Urinary bladder (tissue), 4 donors: Measurements from ENCODE around the gene GNAL. TPM values are rescaled to one million over a fixed set of nuclear protein-coding genes. Genes with fewer than 3 reads are reported as not detected.
"Not testable (repeated sequence)": the region's sequence is repeated elsewhere in the genome, so short reads cannot be mapped to it uniquely, and the experiment has no call there.

Source experiments
- DNase-seq: peaks from one replicate; pipeline ENCODE4 v3.0.0-alpha.2; 2015; ENCODE audit errors: extremely low spot score
- H3K27ac ChIP-seq: one replicate; pipeline ENCODE4 v1.5.1; 2013; ENCODE audit warnings: low read depth, mild to moderate bottlenecking, moderate library complexity
- H3K36me3 ChIP-seq: one replicate; pipeline ENCODE4 v1.6.1; 2013; ENCODE audit warnings: mild to moderate bottlenecking, moderate library complexity; ENCODE audit not compliant: insufficient read depth
- H3K4me1 ChIP-seq: one replicate; pipeline ENCODE4 v1.6.1; 2013; ENCODE audit warnings: mild to moderate bottlenecking, moderate library complexity; ENCODE audit not compliant: insufficient read depth
- H3K4me3 ChIP-seq: one replicate; pipeline ENCODE4 v1.5.1; 2013; ENCODE audit warnings: low read depth, low read length
- WGBS: extraction: QIAGEN DNeasy Blood & Tissue Kit; methylation state at CpG from one replicate; pipeline ENCODE4 v1.1.7; 2013; 5-methylcytosine and 5-hydroxymethylcytosine counted together
- polyA plus RNA-seq: library from polyadenylated mRNA; stranded (reverse); fragments of 200-250 nt; gene quantifications from one replicate; pipeline ENCODE4 v1.2.3, GENCODE V29; 2013
- total RNA-seq: library from RNA; depleted of rRNA; stranded (reverse); fragments of >200 nt; gene quantifications from one replicate; pipeline ENCODE4 v1.2.3, GENCODE V29; 2014
- donor health status: healthy with polysubstance abuse.
- donor health status: healthy.

GNAL gene
- total and polyA plus RNA-seq, 2 donors = 6.1 to 19.7 TPM

GRCh38 chr18:11886577-11887110 lies 197.6 kb downstream of the GNAL start:
- no peak for DNase-seq
- Histone ChIP-seq H3K36me3 (peaks cover 6% of the 10 kb centered on the region), H3K4me3 (no peak overlapping the region), H3K27ac (no peak overlapping the region), H3K4me1 (no peaks in the 10 kb centered on the region)
- WGBS = 82% methylated on average over 19 of the region's 19 CpGs

GRCh38 chr18:11887328-11888128 lies 198.5 kb downstream of the GNAL start:
- Histone ChIP-seq H3K4me3 (no peak overlapping the region), H3K27ac (no peak overlapping the region), H3K36me3 (peaks cover 10% of the 10 kb centered on the region), H3K4me1 (no peaks in the 10 kb centered on the region)
- 75% methylated on average over 8 of the region's 8 CpGs for WGBS
- no peak for DNase-seq

GRCh38 chr18:11888726-11889125 lies 199.7 kb downstream of the GNAL start:
- WGBS = 92% methylated on average over 2 of the region's 2 CpGs
- H3K27ac ChIP-seq = no peak overlapping the region
- DNase-seq = no peak
- H3K36me3 ChIP-seq = peaks cover 9% of the 10 kb centered on the region
- no peaks in the 10 kb centered on the region for H3K4me1 ChIP-seq
- H3K4me3 ChIP-seq = no peak overlapping the region

- DNase-seq = no peak
- Histone ChIP-seq H3K27ac (no peak overlapping the region), H3K36me3 (peaks cover 9% of the 10 kb centered on the region), H3K4me3 (no peak overlapping the region), H3K4me1 (no peaks in the 10 kb centered on the region)
- 96% methylated on average over 5 of the region's 5 CpGs for WGBS
Measured at GRCh38 chr18:11889284-11889683, 200.2 kb downstream of the GNAL start.

GRCh38 chr18:11891737-11892136 lies 202.7 kb downstream of the GNAL start:
- no peaks in the 10 kb centered on the region for H3K4me1 ChIP-seq
- H3K36me3 ChIP-seq = peaks cover 4% of the 10 kb centered on the region
- 95% methylated on average over 9 of the region's 9 CpGs for WGBS
- no peak overlapping the region for H3K27ac ChIP-seq
- H3K4me3 ChIP-seq = no peak overlapping the region
- DNase-seq = no peak

- WGBS = 85% methylated on average over 7 of the region's 7 CpGs
- not testable (repeated sequence) for H3K27ac ChIP-seq, DNase-seq, H3K36me3 ChIP-seq, H3K4me3 ChIP-seq, H3K4me1 ChIP-seq
Measured at GRCh38 chr18:11892438-11892837, 203.4 kb downstream of the GNAL start.

GRCh38 chr18:11897781-11898180 lies 208.7 kb downstream of the GNAL start:
- H3K27ac ChIP-seq = no peak overlapping the region
- DNase-seq = no peak
- H3K4me3 ChIP-seq = no peak overlapping the region
- no peaks in the 10 kb centered on the region for H3K36me3 ChIP-seq
- 100% methylated on average over 1 of the region's 1 CpG for WGBS
- H3K4me1 ChIP-seq = no peaks in the 10 kb centered on the region

GRCh38 chr18:11899063-11899462 lies 210.0 kb downstream of the GNAL start:
- WGBS = 94% methylated on average over 3 of the region's 3 CpGs
- no peaks in the 10 kb centered on the region for H3K4me1 ChIP-seq
- no peak overlapping the region for H3K4me3 ChIP-seq
- H3K36me3 ChIP-seq = no peaks in the 10 kb centered on the region
- no peak for DNase-seq
- H3K27ac ChIP-seq = no peak overlapping the region

GRCh38 chr18:11901826-11902438 lies 212.9 kb downstream of the GNAL start:
- Histone ChIP-seq H3K27ac (no peak overlapping the region), H3K4me1 (no peaks in the 10 kb centered on the region), H3K36me3 (no peaks in the 10 kb centered on the region), H3K4me3 (no peak overlapping the region)
- DNase-seq = no peak
- WGBS = 78% methylated on average over 5 of the region's 5 CpGs

- no peaks in the 10 kb centered on the region for H3K36me3 ChIP-seq
- H3K27ac ChIP-seq = no peak overlapping the region
- no peak for DNase-seq
- H3K4me3 ChIP-seq = no peak overlapping the region
- 63% methylated on average over 7 of the region's 7 CpGs for whole genome bisulfite sequencing
- peaks cover 2% of the 10 kb centered on the region for H3K4me1 ChIP-seq
Measured at GRCh38 chr18:11902522-11903292, 213.6 kb downstream of the GNAL start.

GRCh38 chr18:11905613-11906012 lies 216.5 kb downstream of the GNAL start:
- Histone ChIP-seq H3K27ac (no peak overlapping the region), H3K4me1 (peaks cover 2% of the 10 kb centered on the region), H3K36me3 (no peaks in the 10 kb centered on the region), H3K4me3 (no peak overlapping the region)
- WGBS = 87% methylated on average over 4 of the region's 4 CpGs
- DNase-seq = no peak

GRCh38 chr18:11906176-11906575 lies 217.1 kb downstream of the GNAL start:
- 97% methylated on average over 1 of the region's 1 CpG for WGBS
- no peak for DNase-seq
- H3K27ac ChIP-seq = no peak overlapping the region
- H3K4me3 ChIP-seq = no peak overlapping the region
- H3K36me3 ChIP-seq = no peaks in the 10 kb centered on the region
- peaks cover 2% of the 10 kb centered on the region for H3K4me1 ChIP-seq

- peaks cover 2% of the 10 kb centered on the region for H3K4me1 ChIP-seq
- WGBS = 65% methylated on average over 20 of the region's 20 CpGs
- DNase-seq = no peak
- no peak overlapping the region for H3K27ac ChIP-seq
- H3K4me3 ChIP-seq = peak overlapping the region; percentile 82
- H3K36me3 ChIP-seq = no peaks in the 10 kb centered on the region
Measured at GRCh38 chr18:11906926-11907874, 218.1 kb downstream of the GNAL start.
